ENCODE data around the gene SRM. TPM values are rescaled to one million over a fixed set of nuclear protein-coding genes. Genes with fewer than 3 reads are reported as not detected.
"Not testable (repeated sequence)": the region's sequence is repeated elsewhere in the genome, so short reads cannot be mapped to it uniquely, and the experiment has no call there.

Gene SRM
- total RNA-seq, 1 donor from 2014 or later: 62.6 TPM

GRCh38 chr1:11052839-11053757, 6.7 kb downstream of the SRM start:
- TF ChIP-seq, protein P1, sequence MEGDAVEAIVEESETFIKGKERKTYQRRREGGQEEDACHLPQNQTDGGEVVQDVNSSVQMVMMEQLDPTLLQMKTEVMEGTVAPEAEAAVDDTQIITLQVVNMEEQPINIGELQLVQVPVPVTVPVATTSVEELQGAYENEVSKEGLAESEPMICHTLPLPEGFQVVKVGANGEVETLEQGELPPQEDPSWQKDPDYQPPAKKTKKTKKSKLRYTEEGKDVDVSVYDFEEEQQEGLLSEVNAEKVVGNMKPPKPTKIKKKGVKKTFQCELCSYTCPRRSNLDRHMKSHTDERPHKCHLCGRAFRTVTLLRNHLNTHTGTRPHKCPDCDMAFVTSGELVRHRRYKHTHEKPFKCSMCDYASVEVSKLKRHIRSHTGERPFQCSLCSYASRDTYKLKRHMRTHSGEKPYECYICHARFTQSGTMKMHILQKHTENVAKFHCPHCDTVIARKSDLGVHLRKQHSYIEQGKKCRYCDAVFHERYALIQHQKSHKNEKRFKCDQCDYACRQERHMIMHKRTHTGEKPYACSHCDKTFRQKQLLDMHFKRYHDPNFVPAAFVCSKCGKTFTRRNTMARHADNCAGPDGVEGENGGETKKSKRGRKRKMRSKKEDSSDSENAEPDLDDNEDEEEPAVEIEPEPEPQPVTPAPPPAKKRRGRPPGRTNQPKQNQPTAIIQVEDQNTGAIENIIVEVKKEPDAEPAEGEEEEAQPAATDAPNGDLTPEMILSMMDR (IDR thresholded peaks at IDR 0.05; ENCODE audit: unreplicated experiment): no peak
- H3K9me3 Mint-ChIP-seq (ENCODE audit: low read depth): no peaks in the 10 kb centered on the region
- no peak for DNase-seq (ENCODE audit: low spot score, unreplicated experiment)
- no peak overlapping the region for H3K4me3 Mint-ChIP-seq (ENCODE audit: low read depth)
- peaks cover 5% of the 10 kb centered on the region for H3K4me1 Mint-ChIP-seq (ENCODE audit: low read depth)
- H3K27me3 Mint-ChIP-seq: no peaks in the 10 kb centered on the region
- H3K27ac Mint-ChIP-seq: no peak overlapping the region
- H3K36me3 Mint-ChIP-seq (ENCODE audit: insufficient read depth): peaks cover 5% of the 10 kb centered on the region

DNA sequence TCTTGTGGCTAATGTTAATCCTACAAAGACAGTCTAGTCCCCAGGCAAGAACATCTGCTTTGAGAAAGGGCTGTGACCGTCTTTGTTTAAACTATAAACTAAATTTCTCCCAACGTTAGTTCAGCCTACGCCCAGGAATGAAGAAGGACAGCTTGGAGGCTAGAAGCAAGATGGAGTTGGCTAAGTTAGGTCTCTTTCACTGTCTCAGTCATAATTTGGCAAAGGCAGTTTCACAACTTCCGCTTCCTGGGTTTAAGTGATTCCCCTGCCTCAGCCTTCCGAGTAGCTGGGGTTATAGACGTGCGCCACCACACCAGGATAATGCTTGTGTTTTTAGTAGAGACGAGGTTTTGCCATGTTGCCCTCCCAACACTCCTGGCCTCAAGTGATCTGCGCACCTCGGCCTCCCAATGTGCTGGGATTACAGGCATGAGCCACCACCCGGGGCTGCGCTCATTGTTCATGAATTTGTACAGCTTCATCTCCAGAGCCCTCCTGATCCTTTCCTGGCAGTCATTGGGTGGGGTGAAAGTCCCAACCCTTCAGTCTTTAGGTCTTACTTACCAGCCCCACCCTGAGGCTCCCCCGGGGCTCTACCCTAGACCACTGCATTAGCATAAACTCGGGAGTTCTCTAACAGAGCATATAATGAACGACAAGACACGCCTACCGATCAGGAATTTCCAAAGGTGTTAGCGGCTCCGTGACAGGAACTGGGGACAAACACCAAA, 7.9 kb downstream of the SRM start:
- Mint-ChIP-seq H3K4me1 (ENCODE audit: low read depth) (peaks cover 5% of the 10 kb centered on the region), H3K36me3 (ENCODE audit: insufficient read depth) (peaks cover 2% of the 10 kb centered on the region), H3K4me3 (ENCODE audit: low read depth) (no peak overlapping the region), H3K27me3 (no peaks in the 10 kb centered on the region), H3K27ac (no peak overlapping the region), H3K9me3 (ENCODE audit: low read depth) (no peaks in the 10 kb centered on the region)
- TF ChIP-seq, protein P1 (IDR thresholded peaks at IDR 0.05; ENCODE audit: unreplicated experiment): no peak
- no peak for DNase-seq (ENCODE audit: low spot score, unreplicated experiment)

GRCh38 chr1:11051121-11051520, 8.7 kb downstream of the SRM start:
- not testable (repeated sequence) for DNase-seq (ENCODE audit: low spot score, unreplicated experiment); H3K9me3 Mint-ChIP-seq (ENCODE audit: low read depth); H3K27ac Mint-ChIP-seq; H3K27me3 Mint-ChIP-seq; H3K4me1 Mint-ChIP-seq (ENCODE audit: low read depth); H3K36me3 Mint-ChIP-seq (ENCODE audit: insufficient read depth); H3K4me3 Mint-ChIP-seq (ENCODE audit: low read depth)

DNA sequence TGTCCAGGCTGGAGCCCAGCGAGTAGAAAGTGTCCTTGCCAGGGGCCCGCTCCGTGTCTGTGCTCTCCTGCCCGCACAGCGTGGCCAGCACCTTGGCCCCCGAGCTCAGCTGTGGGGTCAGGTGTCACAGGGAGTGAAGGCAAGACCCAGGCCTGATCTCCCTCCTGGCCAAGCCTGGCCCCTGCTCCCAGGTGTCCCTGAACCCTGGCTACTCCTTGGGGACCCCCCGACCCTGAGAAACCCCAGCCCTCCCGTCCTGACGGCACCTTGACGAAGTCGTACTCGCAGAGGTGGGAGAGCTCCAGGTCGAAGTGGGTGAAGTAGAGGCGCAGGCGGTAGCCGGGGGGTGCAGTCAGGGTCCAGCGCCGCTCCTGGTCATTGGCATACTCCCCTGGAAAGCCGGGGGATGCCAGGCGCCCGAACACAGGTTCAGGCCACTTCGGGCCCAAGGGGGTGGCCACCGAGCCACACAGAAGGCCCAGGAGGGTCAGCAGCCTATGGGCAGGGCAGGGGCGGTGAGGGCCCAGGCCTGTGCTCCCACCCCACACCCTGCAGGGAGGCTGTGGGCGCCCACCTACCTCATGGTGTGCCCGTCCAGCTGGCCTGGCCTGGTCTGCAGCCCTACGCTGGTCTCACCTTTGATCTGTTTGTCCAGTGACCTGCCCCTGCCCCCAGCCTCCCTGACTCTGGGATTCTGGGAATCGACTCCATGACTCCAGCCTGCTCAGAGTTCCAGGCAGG, 13.0 kb downstream of the SRM start, which contains the start of gene MASP2:
Gene MASP2, minus strand, starts transcription at position 615 of the 741 bp plus-strand sequence. Its CDS starts 32 bp downstream, at position 583.
- H3K36me3 Mint-ChIP-seq (ENCODE audit: insufficient read depth): no peaks in the 10 kb centered on the region

DNA sequence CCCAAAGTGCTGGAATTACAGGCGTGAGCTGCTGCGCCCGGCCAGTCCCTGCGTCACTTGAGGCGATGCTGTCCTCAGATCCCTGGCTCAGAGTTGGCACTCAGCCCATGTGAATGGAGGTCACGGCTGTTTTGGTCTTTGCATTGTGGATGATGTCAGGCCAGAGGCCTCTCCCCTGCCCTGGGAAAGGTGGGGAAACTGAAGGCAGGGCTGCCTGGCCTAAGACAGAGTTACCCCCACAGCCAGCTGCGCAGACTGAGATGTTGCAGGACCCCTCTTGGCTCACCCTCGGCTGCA, 13.6 kb downstream of the SRM start:
- TF ChIP-seq, protein P1 (IDR thresholded peaks at IDR 0.05; ENCODE audit: unreplicated experiment): no peak
- H3K27me3 Mint-ChIP-seq: no peaks in the 10 kb centered on the region
- H3K9me3 Mint-ChIP-seq (ENCODE audit: low read depth): no peaks in the 10 kb centered on the region

More for the DNA sequence above, 13.0 kb downstream of the SRM start, which contains the start of gene MASP2:
- Mint-ChIP-seq H3K27ac (no peak within 1 kb of the TSS), H3K4me1 (ENCODE audit: low read depth) (peaks cover 3% of the 10 kb centered on the region), H3K4me3 (ENCODE audit: low read depth) (no peak within 1 kb of the TSS), H3K9me3 (ENCODE audit: low read depth) (no peaks in the 10 kb centered on the region), H3K27me3 (no peaks in the 10 kb centered on the region)
- DNase-seq (ENCODE audit: low spot score, unreplicated experiment): no peak
- TF ChIP-seq, protein P1 (IDR thresholded peaks at IDR 0.05; ENCODE audit: unreplicated experiment): no peak

More for the DNA sequence above, 13.6 kb downstream of the SRM start:
- no peak overlapping the region for H3K27ac Mint-ChIP-seq
- H3K4me1 Mint-ChIP-seq (ENCODE audit: low read depth): peaks cover 3% of the 10 kb centered on the region
- H3K36me3 Mint-ChIP-seq (ENCODE audit: insufficient read depth): no peaks in the 10 kb centered on the region
- H3K4me3 Mint-ChIP-seq (ENCODE audit: low read depth): no peak overlapping the region
- DNase-seq (ENCODE audit: low spot score, unreplicated experiment): no peak

Measured in progenitor cell of endocrine pancreas (in vitro differentiated cells).